ENCODE measurements around the gene SKP1.
A peak's percentile ranks its signal among the peaks of the same experiment; 100 is the strongest.
"Not testable (repeated sequence)": the region's sequence is repeated elsewhere in the genome, so short reads cannot be mapped to it uniquely, and the experiment has no call there.

Gene SKP1

DNA sequence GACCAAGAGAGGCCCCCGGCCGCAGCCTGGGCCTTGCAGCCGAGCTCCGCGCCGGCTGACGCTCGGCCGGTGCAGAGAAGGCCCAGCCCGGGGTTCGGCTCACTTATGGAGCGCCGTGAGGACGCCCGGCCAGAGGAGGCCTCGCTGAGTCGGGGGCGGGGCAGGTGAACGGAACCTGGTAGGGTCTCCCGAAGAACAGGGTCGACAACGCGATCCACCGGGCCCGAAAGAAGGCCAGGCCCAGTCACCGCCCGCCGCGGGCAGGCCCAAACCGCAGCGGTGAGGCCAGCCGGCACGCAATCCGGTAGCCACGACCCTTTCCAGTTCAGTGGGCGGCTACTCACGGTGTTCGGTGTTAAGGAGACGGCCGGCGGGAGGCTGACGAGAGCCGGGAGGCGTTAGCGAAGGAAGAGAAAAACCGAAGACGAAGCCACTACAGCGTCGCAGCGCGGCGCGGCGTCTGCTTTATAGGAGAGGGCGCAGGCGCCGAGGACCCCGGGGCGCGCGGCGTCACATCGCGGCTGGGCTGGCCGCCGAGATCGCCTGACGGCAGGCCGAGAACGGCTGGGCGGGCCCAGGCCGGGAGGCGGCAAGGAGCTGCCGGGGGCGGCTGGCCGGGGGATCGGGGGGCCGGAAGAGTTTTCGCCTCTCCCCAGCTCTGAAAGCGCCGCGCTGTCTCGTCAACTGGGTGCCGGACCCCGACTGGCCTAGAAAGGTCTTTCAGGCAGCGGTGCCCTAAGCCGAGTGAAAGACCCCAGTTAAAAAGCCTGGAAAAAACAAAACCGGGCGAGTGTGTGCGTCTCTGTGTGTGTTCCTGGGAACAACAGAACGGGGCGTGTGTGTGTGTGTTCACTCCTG, at the start of gene SKP1:
SKP1 (minus strand) TSS at position 440 of the 858 bp plus-strand sequence. CDS start 2,928 bp downstream, outside the sequence.
- DNase-seq = no peak

DNA sequence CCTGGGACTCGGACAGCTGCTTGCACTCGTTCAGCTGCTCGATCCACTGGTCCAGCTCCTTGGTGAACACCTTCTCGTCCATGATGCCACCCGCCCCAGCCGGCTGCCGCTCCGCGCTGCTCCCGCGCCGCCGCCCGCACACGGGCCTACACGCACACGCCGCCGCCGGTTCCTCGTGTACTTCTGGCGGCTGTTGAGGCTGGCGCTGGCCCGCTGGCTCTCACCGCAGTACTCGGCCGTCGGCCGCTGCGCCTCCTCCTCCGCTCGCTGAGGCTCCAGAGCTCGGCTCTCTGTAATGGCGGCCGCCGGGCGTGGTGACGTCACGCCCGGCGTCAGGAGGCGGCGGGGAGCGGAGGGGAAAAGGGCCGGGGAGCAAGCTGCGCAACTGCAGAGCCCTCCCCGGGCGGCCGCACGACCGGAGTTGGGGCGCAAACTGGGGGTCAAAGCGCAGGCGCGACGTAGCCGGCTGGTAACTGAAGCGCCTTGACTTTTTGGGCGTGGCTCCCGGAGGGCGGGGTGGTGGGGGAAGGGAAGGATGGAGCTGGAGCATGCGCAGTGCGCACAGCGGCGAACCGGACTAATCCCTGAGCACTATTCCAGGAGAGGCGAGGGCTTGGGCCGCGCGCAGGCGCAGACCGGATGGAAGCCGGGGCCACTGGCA, 49.2 kb upstream of the SKP1 start, which contains the start of gene PPP2CA:
PPP2CA (minus strand) TSS at position 294 of the 661 bp plus-strand sequence; CDS start at position 82, 212 bp downstream.
- peak; percentile 81 for DNase-seq

DNA sequence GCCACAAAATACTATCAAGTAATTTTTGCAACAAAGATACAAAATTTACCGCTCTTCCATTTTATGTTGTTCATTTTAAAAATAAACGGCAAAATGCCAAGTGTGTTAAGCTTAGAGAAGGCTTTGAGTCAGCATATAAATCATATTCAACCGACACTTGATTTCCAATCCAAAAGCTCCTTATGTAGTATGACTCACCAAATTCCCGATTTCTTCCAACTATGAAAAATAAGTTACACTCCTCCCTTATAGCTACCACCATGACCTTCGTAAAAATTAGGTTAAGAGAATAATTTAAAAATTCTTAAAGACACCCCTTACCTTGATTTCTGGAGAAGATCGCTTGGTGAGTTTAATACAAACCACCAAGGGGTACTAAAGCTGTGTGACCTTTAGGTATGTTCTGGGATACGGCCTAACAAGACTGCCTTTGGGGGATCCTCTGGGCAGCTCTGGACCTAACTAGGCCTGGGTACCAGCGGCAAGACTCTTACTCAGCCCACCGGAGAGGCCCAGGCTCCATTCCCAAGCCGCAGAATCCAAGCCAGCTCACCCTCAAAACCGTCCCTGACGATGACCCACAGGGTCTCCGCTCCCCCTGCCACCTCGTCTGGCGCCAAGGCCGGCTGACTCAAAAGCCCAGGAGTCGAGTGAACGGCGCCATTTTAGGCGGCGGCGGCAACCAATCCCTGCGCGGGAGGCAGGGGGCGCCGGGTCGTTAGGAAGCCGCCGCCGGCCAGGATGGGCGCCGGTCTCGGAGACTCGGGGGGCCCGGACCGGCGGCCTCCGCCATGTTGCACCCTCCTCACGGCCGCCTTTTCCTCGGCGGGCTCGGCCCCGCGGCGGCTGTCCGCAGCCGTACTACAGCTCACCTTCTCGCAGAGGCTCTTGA, 48.4 kb upstream of the SKP1 start:
- no peak for DNase-seq

- DNase-seq = no peak
Measured at GRCh38 chr5:134223406-134224248, 46.9 kb upstream of the SKP1 start.

DNA sequence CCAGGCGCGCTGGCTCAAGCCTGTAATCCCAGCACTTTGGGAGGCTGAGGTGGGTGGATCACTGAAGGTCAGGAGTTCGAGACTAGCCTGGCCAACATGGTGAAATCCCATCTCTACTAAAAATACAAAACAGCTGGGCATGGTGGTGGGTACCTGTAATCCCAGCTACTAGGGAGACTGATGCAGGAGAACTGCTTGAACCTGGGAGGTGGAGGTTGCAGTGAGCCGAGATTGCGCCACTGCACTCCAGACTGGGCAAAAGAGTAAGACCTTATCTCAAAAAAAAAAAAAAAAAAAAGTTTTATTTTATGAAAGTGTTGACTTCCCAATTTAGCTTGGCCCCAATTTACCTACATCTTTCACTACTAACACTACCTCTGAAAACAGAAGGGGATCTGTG, 44.9 kb upstream of the SKP1 start:
- not testable (repeated sequence) for DNase-seq

GRCh38 chr5:134215757-134216156, 39.0 kb upstream of the SKP1 start:
- DNase-seq = no peak

DNA sequence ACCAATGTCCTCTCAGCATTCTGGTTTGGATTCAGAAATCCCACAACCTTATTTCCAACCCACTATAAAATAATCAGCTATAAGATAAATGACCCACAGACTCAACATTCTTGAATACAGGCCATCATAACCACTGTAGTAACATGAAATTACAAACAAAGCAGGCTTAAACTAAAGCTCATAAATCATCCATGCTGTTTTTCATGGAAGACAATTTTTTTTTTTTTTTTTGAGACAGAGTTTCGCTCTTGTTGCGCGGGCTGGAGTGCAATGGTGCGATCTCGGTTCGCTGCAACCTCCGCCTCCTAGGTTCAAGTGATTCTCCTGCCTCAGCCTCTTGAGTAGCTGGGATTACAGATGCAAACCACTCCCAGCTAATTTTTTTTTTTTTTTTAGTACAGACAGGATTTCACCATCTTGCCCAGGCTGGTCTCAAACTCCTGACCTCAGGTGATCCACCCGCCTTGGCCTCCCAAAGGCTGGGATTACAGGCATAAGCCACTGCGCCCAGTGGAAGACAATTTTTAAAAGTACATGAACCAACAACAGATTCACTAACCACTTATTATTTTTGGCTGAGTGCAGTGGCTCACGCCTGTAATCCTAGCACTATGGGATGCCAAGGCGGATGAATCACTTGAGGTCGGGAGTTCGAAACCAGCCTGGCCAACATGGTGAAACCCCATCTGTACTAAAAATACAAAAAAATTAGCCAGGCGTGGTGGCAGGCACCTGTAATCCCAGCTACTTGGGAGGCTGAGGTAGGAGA, 34.7 kb upstream of the SKP1 start:
- not testable (repeated sequence) for DNase-seq

- DNase-seq = no peak
Measured at GRCh38 chr5:134209477-134210245, 32.9 kb upstream of the SKP1 start.

- no peak for DNase-seq
Measured at GRCh38 chr5:134207696-134208095, 30.9 kb upstream of the SKP1 start.

DNA sequence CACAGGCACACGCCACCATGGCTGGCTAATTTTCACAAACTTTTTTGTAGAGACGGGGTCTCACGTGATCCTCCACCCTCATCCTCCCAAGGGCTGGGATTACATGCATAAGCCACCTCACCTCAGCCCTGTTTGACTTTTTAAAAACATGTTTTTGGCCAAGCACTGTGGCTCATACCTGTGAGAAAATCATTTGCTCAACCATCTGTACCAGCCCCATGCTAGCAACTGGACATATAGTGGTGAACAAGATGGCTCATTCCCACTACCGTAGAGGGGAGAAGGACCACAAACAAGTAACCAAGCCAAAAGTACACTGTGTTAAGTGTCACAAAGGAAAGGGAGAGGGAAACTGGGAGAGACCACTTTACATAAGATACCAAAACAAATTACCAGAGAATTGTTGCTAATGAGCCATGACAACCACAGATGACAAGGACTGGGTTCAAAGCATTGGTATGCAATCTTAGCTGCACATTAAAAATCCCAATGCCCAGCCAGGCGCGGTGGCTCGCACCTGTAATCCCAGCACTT, 29.9 kb upstream of the SKP1 start:
- no peak for DNase-seq

DNA sequence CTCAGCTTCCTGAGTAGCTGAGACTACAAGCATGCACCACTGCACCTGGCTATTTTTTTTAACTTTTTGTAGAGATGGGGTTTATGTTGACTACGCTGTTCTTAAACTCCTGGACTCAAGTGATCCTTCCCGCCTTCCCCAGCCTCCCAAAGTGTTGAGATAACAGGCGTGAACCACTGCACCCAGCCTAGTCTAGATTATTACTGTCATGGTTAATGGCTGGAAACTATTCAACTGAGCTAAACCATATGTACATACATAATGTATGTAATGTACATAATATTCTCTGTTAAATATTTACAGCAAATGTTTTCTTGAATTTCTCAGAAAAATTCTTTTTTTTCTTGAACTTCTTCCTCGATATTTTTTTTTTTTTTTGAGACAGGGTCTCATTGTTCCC, 27.8 kb upstream of the SKP1 start:
- DNase-seq = no peak

DNA sequence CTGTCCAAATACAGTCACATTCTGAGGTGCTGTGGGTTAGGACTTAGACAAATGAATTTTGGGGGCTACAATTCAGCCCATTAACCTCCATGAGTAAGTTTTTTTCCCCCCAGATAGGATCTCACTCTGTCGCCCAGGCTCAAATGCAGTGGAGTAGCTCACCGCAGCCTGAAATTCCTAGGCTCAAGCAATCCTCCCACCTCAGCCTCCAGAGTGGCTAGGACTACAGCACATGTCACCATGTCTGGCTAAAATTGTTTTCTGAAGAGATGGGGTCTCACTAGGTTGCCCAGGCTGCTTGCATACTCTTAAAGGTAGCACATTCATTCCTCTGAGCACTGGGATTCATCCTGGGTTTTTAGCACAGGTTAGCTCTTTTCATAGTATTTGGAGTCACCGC, 26.9 kb upstream of the SKP1 start:
- no peak for DNase-seq

DNA sequence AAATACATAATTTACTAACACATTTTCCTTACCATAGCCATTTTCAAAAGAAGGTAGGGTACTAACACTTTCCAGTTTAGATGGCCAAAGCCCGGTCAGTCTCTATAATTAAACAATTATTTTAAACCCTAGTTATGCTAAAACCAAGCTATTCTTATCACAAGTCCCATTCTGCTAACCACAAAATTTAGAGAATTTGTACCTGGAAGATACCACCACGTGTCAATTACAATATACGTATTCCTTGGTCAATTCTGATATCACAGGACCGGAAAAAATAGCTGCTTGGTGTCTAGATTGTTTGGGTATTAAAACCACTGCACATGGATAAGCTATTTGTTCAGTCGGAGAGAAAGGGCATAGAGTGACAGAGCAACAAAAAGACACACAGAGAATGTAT, 18.9 kb upstream of the SKP1 start:
- DNase-seq = no peak

DNA sequence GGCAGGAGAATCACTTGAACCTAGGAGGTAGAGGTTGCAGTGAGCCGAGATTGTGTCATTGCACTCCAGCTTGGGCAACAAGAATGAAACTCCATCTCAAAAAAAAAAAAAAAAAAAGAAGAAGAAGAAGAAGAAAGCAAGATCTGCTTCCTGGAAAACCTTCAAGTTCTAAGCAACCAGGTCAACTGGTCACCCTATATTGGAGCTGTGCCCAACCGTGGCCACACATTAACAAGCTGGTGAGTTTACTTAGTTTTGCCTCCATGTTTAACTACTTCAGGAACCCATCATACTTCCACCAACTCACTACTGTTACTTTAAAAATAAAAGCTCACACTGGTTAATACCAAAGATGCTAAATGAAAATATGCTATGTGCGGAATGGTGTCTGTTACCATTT, 12.3 kb upstream of the SKP1 start:
- DNase-seq = no peak

- DNase-seq = no peak
Measured at GRCh38 chr5:134188092-134188491, 11.3 kb upstream of the SKP1 start.

DNA sequence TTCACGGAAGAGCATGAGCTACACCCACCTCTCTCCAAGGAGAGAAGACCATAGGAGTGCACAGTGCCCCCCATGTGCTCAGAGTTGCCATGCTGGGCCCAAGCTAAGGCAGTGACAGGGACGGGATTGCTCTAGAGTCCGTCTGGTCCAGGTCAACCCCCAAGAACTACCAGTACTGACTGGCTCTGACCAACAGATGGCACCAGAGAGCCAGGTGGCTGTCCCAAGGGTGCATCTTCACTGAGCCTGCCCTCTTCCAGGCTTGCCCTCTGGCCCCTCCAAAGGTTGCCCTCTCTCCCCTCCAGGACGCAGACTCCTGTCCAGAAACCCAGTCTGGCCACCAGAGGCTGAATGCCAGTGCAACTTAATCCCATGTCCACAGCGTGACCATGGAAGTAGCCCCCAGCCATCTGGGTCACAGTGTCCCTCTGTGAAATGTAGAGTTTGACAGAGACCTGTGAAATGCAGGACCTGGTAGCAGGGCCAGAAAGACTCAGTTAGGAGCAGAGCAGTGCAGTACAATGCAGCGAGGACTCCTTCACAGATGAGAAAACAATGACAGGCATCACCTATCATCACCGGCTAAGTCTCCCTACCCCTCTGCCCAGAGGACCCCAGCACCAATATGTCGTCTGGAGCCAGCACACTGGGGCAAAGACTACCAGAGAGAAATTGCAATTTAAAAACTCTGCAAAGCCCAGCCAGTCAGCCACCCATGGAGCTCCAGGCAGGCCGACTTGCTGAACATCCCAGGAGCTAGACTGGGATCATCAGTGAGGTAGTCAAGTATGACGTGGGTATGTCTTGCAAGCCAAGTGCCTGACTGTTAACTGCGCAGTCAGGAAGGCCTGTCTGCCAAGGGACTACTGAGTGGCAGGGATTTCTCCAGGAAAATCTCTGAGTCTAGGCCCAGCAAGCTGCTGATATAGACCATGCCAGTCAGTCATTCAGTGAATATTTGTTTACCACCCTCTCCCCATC, 7.7 kb upstream of the SKP1 start:
- no peak for DNase-seq

GRCh38 chr5:134183481-134183880, 6.7 kb upstream of the SKP1 start:
- no peak for DNase-seq

GRCh38 chr5:134178096-134178419, 1.3 kb upstream of the SKP1 start:
- DNase-seq = no peak
